Parathyroid adenoma (tissue), 2 donors: ENCODE data around the gene ATP13A5.

ENCODE experiments used
- H2AFZ ChIP-seq: fragments of 300-600 bp; sonication (generic); one replicate; pipeline ENCODE4 v1.7.0; 2017; ENCODE audit warnings: antibody characterized with exemption, mild to moderate bottlenecking
- H3K27ac ChIP-seq: fragments of 300-600 bp; sonication (generic); one replicate; pipeline ENCODE4 v1.7.0; 2017
- H3K27me3 ChIP-seq: fragments of 300-600 bp; sonication (generic); one replicate; pipeline ENCODE4 v1.7.0; 2017; ENCODE audit warnings: low read length; ENCODE audit not compliant: control insufficient read depth, insufficient read depth
- H3K36me3 ChIP-seq: fragments of 300-600 bp; sonication (generic); one replicate; pipeline ENCODE4 v1.7.0; 2017; ENCODE audit warnings: low read length; ENCODE audit not compliant: control insufficient read depth, insufficient read depth
- H3K4me1 ChIP-seq: fragments of 300-600 bp; sonication (generic); one replicate; pipeline ENCODE4 v1.7.0; 2017; ENCODE audit warnings: control low read depth
- H3K4me2 ChIP-seq: fragments of 300-600 bp; sonication (generic); one replicate; pipeline ENCODE4 v1.7.0; 2017; ENCODE audit warnings: low read length
- H3K4me3 ChIP-seq: fragments of 300-600 bp; sonication (generic); one replicate; pipeline ENCODE4 v1.7.0; 2017; ENCODE audit warnings: low read depth, low read length
- H3K79me2 ChIP-seq: fragments of 300-600 bp; sonication (generic); one replicate; pipeline ENCODE4 v1.7.0; 2017; ENCODE audit warnings: control low read depth
- H3K9ac ChIP-seq: fragments of 300-600 bp; sonication (generic); one replicate; pipeline ENCODE4 v1.7.0; 2017; ENCODE audit warnings: mild to moderate bottlenecking
- H3K9me3 ChIP-seq: fragments of 300-600 bp; sonication (generic); one replicate; pipeline ENCODE4 v1.7.0; 2017; ENCODE audit warnings: low read length; ENCODE audit not compliant: control insufficient read depth
- TF ChIP-seq, protein P1 (sequence below): fragments of 300-600 bp; sonication (generic); IDR thresholded peaks from one replicate; pipeline ENCODE4 v1.7.0; 2017; ENCODE audit warnings: antibody characterized with exemption, mild to moderate bottlenecking
- donor health status: primary hyperparathyroidism.

Gene ATP13A5

DNA sequence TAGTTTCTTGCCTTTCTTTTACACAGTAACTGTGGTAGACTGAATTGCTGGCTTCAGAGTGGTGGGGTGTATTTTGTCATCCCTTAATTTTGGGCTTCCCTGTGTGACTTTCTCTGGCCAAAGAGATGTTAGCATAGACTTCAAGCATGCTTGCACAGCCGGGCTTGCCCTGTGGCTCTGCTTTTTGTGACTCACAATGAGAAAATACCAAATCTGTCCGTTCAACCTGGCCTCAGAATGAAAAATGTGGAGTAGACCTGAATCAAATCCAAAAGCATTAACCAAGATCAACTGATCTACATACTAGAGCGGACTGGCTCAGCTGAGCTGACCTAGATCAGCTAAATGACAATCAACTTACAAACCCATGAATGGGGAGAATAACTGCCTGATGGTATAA, 86.2 kb downstream of the ATP13A5 start:
- Histone ChIP-seq H3K9ac (no peak overlapping the region), H3K27ac (no peak overlapping the region), H3K4me3 (no peak overlapping the region), H3K4me2 (no peak overlapping the region), H3K36me3 (no peaks in the 10 kb centered on the region), H3K27me3 (no peaks in the 10 kb centered on the region), H3K4me1 (no peaks in the 10 kb centered on the region), H3K79me2 (no peaks in the 10 kb centered on the region), H3K9me3 (no peaks in the 10 kb centered on the region), H2AFZ (no peak overlapping the region)
- TF ChIP-seq, protein P1, sequence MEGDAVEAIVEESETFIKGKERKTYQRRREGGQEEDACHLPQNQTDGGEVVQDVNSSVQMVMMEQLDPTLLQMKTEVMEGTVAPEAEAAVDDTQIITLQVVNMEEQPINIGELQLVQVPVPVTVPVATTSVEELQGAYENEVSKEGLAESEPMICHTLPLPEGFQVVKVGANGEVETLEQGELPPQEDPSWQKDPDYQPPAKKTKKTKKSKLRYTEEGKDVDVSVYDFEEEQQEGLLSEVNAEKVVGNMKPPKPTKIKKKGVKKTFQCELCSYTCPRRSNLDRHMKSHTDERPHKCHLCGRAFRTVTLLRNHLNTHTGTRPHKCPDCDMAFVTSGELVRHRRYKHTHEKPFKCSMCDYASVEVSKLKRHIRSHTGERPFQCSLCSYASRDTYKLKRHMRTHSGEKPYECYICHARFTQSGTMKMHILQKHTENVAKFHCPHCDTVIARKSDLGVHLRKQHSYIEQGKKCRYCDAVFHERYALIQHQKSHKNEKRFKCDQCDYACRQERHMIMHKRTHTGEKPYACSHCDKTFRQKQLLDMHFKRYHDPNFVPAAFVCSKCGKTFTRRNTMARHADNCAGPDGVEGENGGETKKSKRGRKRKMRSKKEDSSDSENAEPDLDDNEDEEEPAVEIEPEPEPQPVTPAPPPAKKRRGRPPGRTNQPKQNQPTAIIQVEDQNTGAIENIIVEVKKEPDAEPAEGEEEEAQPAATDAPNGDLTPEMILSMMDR, result no peak

DNA sequence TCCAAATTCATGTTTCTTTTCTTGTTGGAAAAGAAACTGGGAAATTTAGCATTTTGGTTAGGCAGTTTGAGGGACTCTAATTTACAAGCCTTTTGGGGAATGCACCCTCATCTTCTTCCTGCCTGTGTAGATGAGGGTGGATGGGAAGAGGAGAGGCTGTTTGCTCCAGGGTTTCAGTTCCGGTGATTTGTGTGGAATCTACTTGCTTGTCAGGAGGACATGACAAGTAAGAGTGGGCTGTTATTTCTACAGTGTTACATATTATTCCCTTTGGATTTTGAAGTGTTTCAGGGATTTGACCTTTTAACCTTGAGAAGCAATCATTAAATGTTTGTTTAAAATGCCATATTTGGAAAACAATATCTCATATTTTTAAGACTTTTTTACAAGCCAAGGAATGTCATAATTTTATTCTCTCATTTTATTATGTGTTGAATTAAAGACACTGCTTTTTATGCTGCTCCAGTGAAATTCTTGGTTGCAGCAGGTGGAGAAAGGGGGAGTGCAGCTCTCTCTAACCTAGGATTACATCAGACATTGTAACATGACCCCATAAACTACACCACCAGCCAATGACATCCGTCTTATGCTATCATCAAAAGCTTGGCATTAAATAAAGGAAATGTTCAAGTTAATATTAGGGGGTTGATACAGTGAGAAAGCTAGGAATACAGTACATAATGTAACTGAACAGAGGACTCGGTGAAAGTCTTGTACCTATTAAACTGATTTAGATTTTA, 107.3 kb downstream of the ATP13A5 start:
- Histone ChIP-seq H3K4me2 (no peak overlapping the region), H3K36me3 (no peaks in the 10 kb centered on the region), H3K79me2 (no peaks in the 10 kb centered on the region), H3K4me1 (no peaks in the 10 kb centered on the region), H2AFZ (peak overlapping the region; percentile 29), H3K9me3 (no peaks in the 10 kb centered on the region), H3K9ac (no peak overlapping the region), H3K27ac (no peak overlapping the region), H3K4me3 (no peak overlapping the region), H3K27me3 (no peaks in the 10 kb centered on the region)
- TF ChIP-seq, protein P1, result no peak

- TF ChIP-seq, protein P1, result no peak
- H3K4me3 ChIP-seq, result no peak overlapping the region
- no peaks in the 10 kb centered on the region for H3K27me3 ChIP-seq
- no peak overlapping the region for H3K4me2 ChIP-seq
- H3K36me3 ChIP-seq, result no peaks in the 10 kb centered on the region
- no peak overlapping the region for H3K9ac ChIP-seq
- H3K9me3 ChIP-seq, result no peaks in the 10 kb centered on the region
- no peaks in the 10 kb centered on the region for H3K79me2 ChIP-seq
- H2AFZ ChIP-seq, result no peak overlapping the region
- no peak overlapping the region for H3K27ac ChIP-seq
- no peaks in the 10 kb centered on the region for H3K4me1 ChIP-seq
Measured at GRCh38 chr3:193270451-193270850, 108.1 kb downstream of the ATP13A5 start.

- H3K27me3 ChIP-seq, result no peaks in the 10 kb centered on the region
- H3K36me3 ChIP-seq, result no peaks in the 10 kb centered on the region
- H3K9me3 ChIP-seq, result no peaks in the 10 kb centered on the region
- no peak overlapping the region for H3K4me2 ChIP-seq
- no peaks in the 10 kb centered on the region for H3K79me2 ChIP-seq
- TF ChIP-seq, protein P1, result no peak
- no peak overlapping the region for H3K9ac ChIP-seq
- H2AFZ ChIP-seq, result no peak overlapping the region
- no peaks in the 10 kb centered on the region for H3K4me1 ChIP-seq
- no peak overlapping the region for H3K4me3 ChIP-seq
- H3K27ac ChIP-seq, result no peak overlapping the region
Measured at GRCh38 chr3:193269343-193270028, 109.1 kb downstream of the ATP13A5 start.
